Adipocyte (in vitro differentiated cells): ENCODE data around the gene LGR6.
"Not testable (repeated sequence)": the region's sequence is repeated elsewhere in the genome, so short reads cannot be mapped to it uniquely, and the experiment has no call there.

ENCODE experiments used
- DNase-seq: peaks from one replicate; pipeline ENCODE4 v3.0.0-alpha.2; 2015; ENCODE audit warnings: low read depth
- H3K27me3 ChIP-seq: replicated peaks from 2 replicates; pipeline ENCODE4 v1.7.0; 2013; ENCODE audit warnings: mild to moderate bottlenecking, low read length, moderate library complexity; ENCODE audit not compliant: control insufficient read depth, insufficient read depth
- H3K36me3 ChIP-seq: 2 replicates; pipeline ENCODE4 v1.7.0; 2013; ENCODE audit warnings: low read length, mild to moderate bottlenecking, moderate library complexity; ENCODE audit not compliant: control insufficient read depth, insufficient read depth, severe bottlenecking
- H3K4me1 ChIP-seq: 2 replicates; pipeline ENCODE4 v1.7.0; 2013; ENCODE audit warnings: mild to moderate bottlenecking, low read length, moderate library complexity; ENCODE audit not compliant: control insufficient read depth, insufficient read depth
- H3K4me3 ChIP-seq: 2 replicates; pipeline ENCODE4 v1.7.0; 2013; ENCODE audit warnings: mild to moderate bottlenecking, low read length, moderate library complexity
- H3K9ac ChIP-seq: 2 replicates; pipeline ENCODE4 v1.7.0; 2013; ENCODE audit warnings: mild to moderate bottlenecking, low read length, moderate library complexity
- H3K9me3 ChIP-seq: 2 replicates; pipeline ENCODE4 v1.7.0; 2013; ENCODE audit warnings: mild to moderate bottlenecking, low read length, moderate library complexity; ENCODE audit not compliant: control insufficient read depth

LGR6 gene

DNA sequence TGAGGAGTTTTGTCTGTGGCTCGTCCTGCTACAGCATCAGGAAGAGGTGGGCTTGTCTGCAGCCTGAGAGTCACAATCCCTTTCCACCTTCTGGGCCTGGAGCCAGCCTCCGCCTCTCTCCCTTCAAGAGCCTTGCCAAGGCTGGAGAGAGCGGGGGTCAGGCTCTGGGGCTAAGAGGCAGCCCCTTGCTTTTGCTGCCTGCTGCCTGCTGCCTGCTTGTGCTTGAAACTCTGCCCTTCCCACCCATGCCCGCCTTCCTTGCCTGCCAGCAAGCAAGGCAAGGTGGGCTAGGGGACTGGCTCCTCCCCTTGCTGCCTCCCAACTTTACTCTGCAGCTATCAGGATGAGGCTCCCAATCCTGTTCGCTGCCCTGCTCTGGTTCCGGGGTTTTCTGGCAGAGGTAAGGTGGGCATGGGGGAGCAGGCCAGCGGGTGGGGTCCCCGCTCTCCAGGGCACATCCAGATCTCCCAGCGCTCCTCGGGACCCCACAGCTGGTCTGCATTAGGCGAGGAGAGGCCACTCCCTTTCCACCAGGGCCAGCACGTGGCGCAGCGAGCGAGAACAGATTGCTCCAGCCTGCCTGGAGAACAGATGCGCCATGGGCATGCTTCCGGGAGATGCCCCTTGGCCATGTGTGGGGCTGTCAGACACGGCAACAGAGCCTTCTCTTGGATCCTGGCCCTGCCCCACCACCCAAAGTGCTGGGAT lies 25.7 kb upstream of the LGR6 start:
- H3K27me3 ChIP-seq, result peaks cover 6% of the 10 kb centered on the region
- H3K9ac ChIP-seq, result no peak overlapping the region
- no peak overlapping the region for H3K4me3 ChIP-seq
- H3K9me3 ChIP-seq, result no peaks in the 10 kb centered on the region
- H3K4me1 ChIP-seq, result peaks cover 3% of the 10 kb centered on the region
- no peaks in the 10 kb centered on the region for H3K36me3 ChIP-seq
- DNase-seq, result peak; percentile 81

- H3K4me3 ChIP-seq, result no peak overlapping the region
- no peak for DNase-seq
- no peaks in the 10 kb centered on the region for H3K27me3 ChIP-seq
- no peaks in the 10 kb centered on the region for H3K36me3 ChIP-seq
- peaks cover 3% of the 10 kb centered on the region for H3K4me1 ChIP-seq
- no peak overlapping the region for H3K9ac ChIP-seq
- no peaks in the 10 kb centered on the region for H3K9me3 ChIP-seq
Measured at GRCh38 chr1:202168861-202169260, 24.7 kb upstream of the LGR6 start.

- H3K36me3 ChIP-seq, result no peaks in the 10 kb centered on the region
- H3K4me3 ChIP-seq, result no peak overlapping the region
- H3K4me1 ChIP-seq, result peaks cover 3% of the 10 kb centered on the region
- no peaks in the 10 kb centered on the region for H3K9me3 ChIP-seq
- no peak overlapping the region for H3K9ac ChIP-seq
- H3K27me3 ChIP-seq, result peaks cover 3% of the 10 kb centered on the region
- DNase-seq, result no peak
Measured at GRCh38 chr1:202170726-202171125, 22.9 kb upstream of the LGR6 start.

DNA sequence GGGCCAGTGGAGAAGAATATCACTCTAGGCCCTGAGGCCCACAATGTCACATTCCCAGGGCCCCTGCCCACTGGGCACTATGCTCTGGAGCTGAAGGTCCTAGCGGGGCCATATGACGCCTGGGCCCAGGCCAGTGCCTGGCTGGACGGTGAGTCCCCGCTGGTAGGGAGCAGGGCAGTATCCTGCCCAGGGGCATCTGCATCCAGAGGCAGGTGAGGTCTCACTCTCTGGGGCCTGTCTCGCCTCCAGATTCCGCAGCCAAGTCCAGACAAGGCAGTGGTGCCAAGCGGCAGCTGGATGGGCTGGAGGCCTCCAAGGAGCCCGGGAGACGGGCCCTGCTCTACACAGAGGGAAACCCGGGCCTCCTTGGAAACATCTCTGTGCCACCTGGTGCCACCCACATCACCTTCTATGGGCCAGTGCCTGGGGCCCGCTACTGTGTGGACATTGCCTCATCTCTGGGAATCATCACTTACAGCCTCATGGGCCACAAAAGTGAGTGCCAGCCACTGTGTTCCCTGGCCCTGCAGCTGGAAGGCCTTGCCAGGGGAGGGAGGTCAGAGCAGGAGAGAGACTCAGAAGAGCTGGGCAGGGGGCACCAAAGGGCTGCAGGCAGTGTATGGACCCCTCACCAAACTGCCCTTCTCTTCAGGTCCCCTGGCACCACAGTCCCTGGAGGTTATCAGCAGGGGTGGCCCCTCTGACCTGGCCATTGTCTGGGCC lies 22.1 kb upstream of the LGR6 start:
- H3K9ac ChIP-seq, result no peak overlapping the region
- H3K36me3 ChIP-seq, result no peaks in the 10 kb centered on the region
- H3K4me3 ChIP-seq, result no peak overlapping the region
- H3K9me3 ChIP-seq, result no peaks in the 10 kb centered on the region
- no peak for DNase-seq
- peaks cover 4% of the 10 kb centered on the region for H3K27me3 ChIP-seq
- peaks cover 3% of the 10 kb centered on the region for H3K4me1 ChIP-seq

- Histone ChIP-seq H3K4me3 (no peak overlapping the region), H3K9ac (no peak overlapping the region), H3K36me3 (no peaks in the 10 kb centered on the region), H3K27me3 (peaks cover 9% of the 10 kb centered on the region), H3K9me3 (no peaks in the 10 kb centered on the region), H3K4me1 (peaks cover 3% of the 10 kb centered on the region)
- no peak for DNase-seq
Measured at GRCh38 chr1:202172015-202172355, 21.6 kb upstream of the LGR6 start.

- H3K4me1 ChIP-seq, result no peaks in the 10 kb centered on the region
- no peaks in the 10 kb centered on the region for H3K36me3 ChIP-seq
- no peak overlapping the region for H3K9ac ChIP-seq
- H3K9me3 ChIP-seq, result no peaks in the 10 kb centered on the region
- H3K4me3 ChIP-seq, result no peak overlapping the region
- DNase-seq, result no peak
- peaks cover 28% of the 10 kb centered on the region for H3K27me3 ChIP-seq
Measured at GRCh38 chr1:202173993-202174392, 19.6 kb upstream of the LGR6 start.

DNA sequence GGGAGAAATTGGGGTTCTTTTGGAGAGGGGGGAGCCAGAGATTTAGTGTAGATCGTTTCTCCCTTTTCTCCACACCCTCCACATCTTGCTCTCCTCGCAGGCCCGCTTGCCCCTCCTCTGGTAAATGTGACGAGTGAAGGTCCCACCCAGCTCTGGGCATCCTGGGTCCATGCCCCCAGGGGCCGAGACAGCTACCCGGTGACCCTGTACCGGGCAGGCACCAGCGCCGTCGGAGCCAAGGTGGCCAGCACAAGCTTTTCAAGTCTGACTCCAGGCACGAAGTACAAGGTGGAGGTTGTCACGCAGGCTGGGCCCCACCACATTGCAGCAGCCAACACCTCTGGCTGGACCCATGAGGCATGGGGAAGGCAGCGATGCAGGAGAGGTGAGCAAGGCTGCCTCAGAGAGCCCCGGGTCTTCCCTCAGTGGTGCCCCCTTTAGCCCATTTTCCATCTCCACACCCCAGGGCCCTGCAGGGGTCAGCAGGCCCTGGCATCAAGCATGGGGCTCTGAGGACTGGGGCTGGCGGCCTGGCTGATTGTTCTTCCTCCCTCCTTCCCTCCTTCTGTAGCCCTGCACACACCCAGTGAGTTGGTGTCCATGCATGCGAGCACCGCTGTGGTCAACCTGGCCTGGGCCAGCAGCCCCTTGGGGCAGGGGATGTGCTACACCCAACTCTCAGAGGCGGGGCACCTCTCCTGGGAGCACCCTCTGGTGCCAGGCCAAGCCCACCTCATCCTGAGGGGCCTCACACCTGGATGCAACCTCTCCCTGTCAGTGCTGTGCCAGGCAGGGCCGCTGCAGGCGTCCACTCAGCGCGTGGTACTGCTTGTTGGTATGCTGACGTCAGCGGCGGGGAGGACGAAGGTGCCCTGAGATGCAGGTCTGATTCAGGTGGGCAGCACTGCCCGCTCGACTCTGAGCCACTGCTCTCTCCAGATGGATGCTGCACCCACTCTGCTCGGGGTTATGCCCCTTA lies 16.4 kb upstream of the LGR6 start:
- H3K27me3 ChIP-seq, result peaks cover 54% of the 10 kb centered on the region
- no peak overlapping the region for H3K4me3 ChIP-seq
- H3K36me3 ChIP-seq, result no peaks in the 10 kb centered on the region
- no peaks in the 10 kb centered on the region for H3K4me1 ChIP-seq
- H3K9me3 ChIP-seq, result no peaks in the 10 kb centered on the region
- no peak for DNase-seq
- no peak overlapping the region for H3K9ac ChIP-seq

DNA sequence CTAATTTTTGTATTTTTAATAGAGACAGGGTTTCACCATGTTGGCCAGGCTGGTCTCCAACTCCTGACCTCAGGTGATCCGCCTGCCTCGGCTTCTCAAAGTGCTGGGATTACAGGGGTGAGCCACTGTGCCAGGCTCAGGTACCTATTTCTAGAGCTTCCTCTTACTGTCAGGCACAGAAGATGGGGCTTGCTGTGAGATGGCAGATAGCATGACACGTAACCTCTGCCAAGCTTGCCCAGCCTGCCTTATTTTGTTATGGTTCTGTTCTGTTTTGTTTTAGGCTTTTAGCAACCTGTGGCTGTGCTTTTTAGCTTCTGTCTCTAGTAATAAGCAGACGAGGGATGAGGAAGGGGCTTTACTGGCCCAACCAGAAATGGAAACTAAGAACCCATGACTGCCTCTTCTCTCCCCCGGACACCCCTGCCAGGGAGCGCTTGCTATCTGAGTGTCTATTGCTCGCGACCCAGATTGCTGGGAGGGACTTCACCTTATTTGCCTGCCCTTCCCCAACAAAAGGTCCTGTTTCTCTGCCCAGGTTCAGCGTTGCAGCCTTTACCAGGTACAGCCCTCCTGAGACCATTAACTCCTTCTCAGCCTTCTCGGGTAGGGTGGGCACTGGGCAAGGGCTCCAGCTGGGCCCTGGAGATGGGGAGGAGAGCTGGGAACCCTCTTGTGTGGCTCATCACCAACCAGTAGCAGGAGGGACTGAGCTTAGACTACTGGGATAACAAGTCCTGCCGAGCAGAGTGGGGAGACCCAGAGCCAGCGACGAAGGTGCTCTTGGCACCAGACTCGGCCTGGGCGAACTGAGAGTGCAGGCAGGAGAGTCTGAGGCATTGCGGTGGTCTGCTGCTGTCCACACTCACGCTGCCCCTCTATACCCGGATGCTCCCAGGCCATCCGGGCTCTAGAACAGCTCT lies 13.5 kb upstream of the LGR6 start:
- no peak overlapping the region for H3K9ac ChIP-seq
- H3K27me3 ChIP-seq, result peaks cover 66% of the 10 kb centered on the region
- no peaks in the 10 kb centered on the region for H3K9me3 ChIP-seq
- DNase-seq, result no peak
- peaks cover 4% of the 10 kb centered on the region for H3K4me1 ChIP-seq
- no peaks in the 10 kb centered on the region for H3K36me3 ChIP-seq
- no peak overlapping the region for H3K4me3 ChIP-seq

DNA sequence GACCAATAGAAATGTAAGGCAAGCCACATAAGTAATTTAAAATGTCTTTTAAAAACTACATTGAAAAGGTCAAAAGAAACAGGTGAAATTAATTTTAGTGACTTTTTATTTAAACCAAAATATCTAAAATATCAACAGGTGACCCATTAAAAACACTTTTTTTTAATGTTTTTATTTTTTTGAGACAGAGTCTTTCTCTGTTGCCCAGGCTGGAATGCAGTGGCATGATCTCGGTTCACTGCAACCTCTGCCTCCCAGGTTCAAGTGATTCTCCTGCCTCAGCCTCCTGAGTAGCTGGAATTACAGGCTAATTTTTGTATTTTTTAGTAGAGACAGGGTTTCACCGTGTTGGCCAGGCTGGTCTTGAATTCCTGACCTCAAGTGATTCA lies 12.9 kb upstream of the LGR6 start:
- not testable (repeated sequence) for H3K36me3 ChIP-seq, H3K4me3 ChIP-seq, H3K4me1 ChIP-seq, H3K9me3 ChIP-seq, DNase-seq, H3K9ac ChIP-seq
- H3K27me3 ChIP-seq, result peaks cover 70% of the 10 kb centered on the region

- H3K36me3 ChIP-seq, result no peaks in the 10 kb centered on the region
- no peak for DNase-seq
- no peaks in the 10 kb centered on the region for H3K9me3 ChIP-seq
- H3K27me3 ChIP-seq, result peaks cover 69% of the 10 kb centered on the region
- no peak overlapping the region for H3K4me3 ChIP-seq
- H3K9ac ChIP-seq, result no peak overlapping the region
- peaks cover 7% of the 10 kb centered on the region for H3K4me1 ChIP-seq
Measured at GRCh38 chr1:202181586-202181985, 12.0 kb upstream of the LGR6 start.
